Psoas muscle (tissue), 8 donors: ENCODE results near the gene XAB2. TPM values are rescaled to one million over a fixed set of nuclear protein-coding genes. Genes with fewer than 3 reads are reported as not detected.

Source experiments
- ATAC-seq, 4 donors: fragments of 200-7000 bp; cut with Tn5 transposase; one replicate each; pipeline ENCODE4 v1.9.1; 2020; ENCODE audit warnings: moderate library complexity in 3 of 4, mild to moderate bottlenecking in 2 of 4
- DNase-seq, 2 donors: peaks; one replicate each; pipeline ENCODE4 v3.0.0-alpha.2; 2020
- H3K27ac ChIP-seq: fragments of 200-600 bp; one replicate; pipeline ENCODE4 v1.8.0; 2022
- H3K27me3 ChIP-seq, 3 donors: fragments of 200-600 bp in 1 of 3; one replicate each; pipeline versions ENCODE4 v1.6.1 to v1.8.0; 2013 to 2022; ENCODE audit warnings: low read length in 2 of 3, mild to moderate bottlenecking in 2 of 3, moderate library complexity in 1 of 3; ENCODE audit not compliant: insufficient read depth in 3 of 3
- H3K36me3 ChIP-seq, 2 donors: fragments of 200-600 bp in 1 of 2; one replicate each; pipeline versions ENCODE4 v1.6.1 to v1.8.0; 2013 to 2022; ENCODE audit warnings: low read depth in 1 of 2, mild to moderate bottlenecking in 1 of 2, moderate library complexity in 1 of 2; ENCODE audit not compliant: insufficient read depth in 1 of 2
- H3K4me1 ChIP-seq: fragments of 200-600 bp; one replicate; pipeline ENCODE4 v1.8.0; 2022
- H3K4me3 ChIP-seq: fragments of 200-600 bp; one replicate; pipeline ENCODE4 v1.8.0; 2022; ENCODE audit warnings: mild to moderate bottlenecking
- H3K9me3 ChIP-seq: fragments of 200-600 bp; one replicate; pipeline ENCODE4 v1.8.0; 2022
- CTCF ChIP-seq: fragments of 200-600 bp; IDR thresholded peaks from one replicate; pipeline ENCODE4 v1.8.0; 2022; ENCODE audit warnings: antibody characterized with exemption
- WGBS, 3 donors: extraction: QIAGEN DNeasy Blood & Tissue Kit; methylation state at CpG; one replicate each; pipeline versions ENCODE4 v1.1.6 to v1.1.7; 2013; 5-methylcytosine and 5-hydroxymethylcytosine counted together
- intact Hi-C, 2 donors: fragments of 100-400 bp; cut with DNase I; formaldehyde crosslinking; loops; one replicate each; pipeline versions ENCODE4 v1.11.0 to v1.14.2; 2022
- polyA plus RNA-seq, 3 donors: library from polyadenylated mRNA; stranded (reverse); fragments of 200-250 nt; gene quantifications; one replicate each; pipeline ENCODE4 v1.2.3, GENCODE V29; 2013
- total RNA-seq, 4 donors: library from RNA; stranded (reverse); fragmentation: NEBNext Ultra II Directional in 2 of 4; extraction: Animal tissue kit (Norgen Biotek cat#: 25700) in 2 of 4; gene quantifications; one replicate each; pipeline versions ENCODE4 v1.2.1 to v1.2.4, GENCODE V29; 2021 to 2023
- donor health status: healthy with polysubstance abuse.
- donor health status: DM: no; HTN: no; CAD: no; lungs with moderate emphysema.
- donor health status: Bipolar disorder and iron deficiency.
- donor health status: healthy.
- donor health status: DM: yes; HTN: yes; CAD: no.
- donor health status: DM: no; HTN: no; CAD: no.
- donor health status: DM: no; HTN: no; CAD: no.
- donor health status: DM: yes; HTN: yes; CAD: no.

Gene XAB2
- total and polyA plus RNA-seq, 7 donors = 19.2 to 36.3 (median 24.1) TPM

- Histone ChIP-seq H3K27me3 (peaks cover 0 to 32% (median 13%) of the 10 kb centered on the region in 3 donors), H3K4me3 (no peak overlapping the region)
- ATAC-seq = no peak
These were observed 7.0 kb upstream of the XAB2 start for GRCh38 chr19:7636317-7636690.

GRCh38 chr19:7635670-7636069 is 6.3 kb upstream of the XAB2 start:
- no peak for DNase-seq

More at GRCh38 chr19:7636317-7636690, 7.0 kb upstream of the XAB2 start:
- no peaks in the 10 kb centered on the region for H3K4me1 ChIP-seq
- no peak for DNase-seq
- H3K9me3 ChIP-seq = no peaks in the 10 kb centered on the region
- intact Hi-C loops = no loop called here
- no peaks in the 10 kb centered on the region for H3K36me3 ChIP-seq
- no peak overlapping the region for H3K27ac ChIP-seq
- WGBS, 3 donors = 56 to 64% (median 56%) methylated on average over 16 of the region's 16 CpGs
- no peak for TF ChIP-seq CTCF

DNA sequence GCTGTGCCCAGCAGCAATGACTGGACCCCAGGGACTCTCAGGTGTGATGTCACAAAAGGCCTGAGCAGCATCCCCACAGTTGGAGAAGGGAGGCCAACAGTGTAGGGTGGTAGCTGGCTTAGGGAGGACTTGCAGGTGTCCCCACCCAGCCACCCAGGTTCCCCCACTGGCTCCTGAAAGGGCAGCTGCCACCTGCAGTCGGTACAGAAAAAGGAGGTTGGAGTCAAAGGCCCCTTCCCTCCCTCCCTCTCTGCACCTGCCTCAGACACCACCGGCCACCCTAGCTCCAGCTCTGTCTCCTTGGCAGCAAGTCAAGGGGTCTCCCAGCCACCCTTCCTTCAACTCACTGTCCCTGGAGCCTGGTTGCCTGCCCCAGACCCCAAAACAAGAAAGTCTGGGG is 4.4 kb upstream of the XAB2 start, which contains the start of gene PCP2:
Gene PCP2 (minus strand): TSS at position 22 of the 400 bp plus-strand sequence. CDS start 262 bp downstream, outside the sequence.
- ATAC-seq (no peak), DNase-seq (no peak)
- H3K27me3 ChIP-seq = peaks cover 0 to 25% (median 13%) of the 10 kb centered on the region in 3 donors
- 11 to 52% (median 32%) methylated on average over 1 to 2 of the region's 2 CpGs for WGBS, 3 donors
- H3K4me3 ChIP-seq = no peak within 1 kb of the TSS
- H3K36me3 ChIP-seq = no peaks in the 10 kb centered on the region
- intact Hi-C loops = no loop called here
- H3K27ac ChIP-seq = no peak within 1 kb of the TSS
- H3K4me1 ChIP-seq = peaks cover 10% of the 10 kb centered on the region
- TF ChIP-seq CTCF = no peak
- H3K9me3 ChIP-seq = no peaks in the 10 kb centered on the region

More at GRCh38 chr19:7635670-7636069, 6.3 kb upstream of the XAB2 start:
- Histone ChIP-seq H3K27me3 (peaks cover 0 to 32% (median 13%) of the 10 kb centered on the region in 3 donors), H3K9me3 (no peaks in the 10 kb centered on the region), H3K36me3 (no peaks in the 10 kb centered on the region), H3K4me1 (peaks cover 4% of the 10 kb centered on the region), H3K27ac (no peak overlapping the region), H3K4me3 (no peak overlapping the region)
- 41 to 53% (median 49%) methylated on average over 6 of the region's 6 CpGs for WGBS, 3 donors
- ATAC-seq = no peak
- no peak for TF ChIP-seq CTCF
- intact Hi-C loops = no loop called here

DNA sequence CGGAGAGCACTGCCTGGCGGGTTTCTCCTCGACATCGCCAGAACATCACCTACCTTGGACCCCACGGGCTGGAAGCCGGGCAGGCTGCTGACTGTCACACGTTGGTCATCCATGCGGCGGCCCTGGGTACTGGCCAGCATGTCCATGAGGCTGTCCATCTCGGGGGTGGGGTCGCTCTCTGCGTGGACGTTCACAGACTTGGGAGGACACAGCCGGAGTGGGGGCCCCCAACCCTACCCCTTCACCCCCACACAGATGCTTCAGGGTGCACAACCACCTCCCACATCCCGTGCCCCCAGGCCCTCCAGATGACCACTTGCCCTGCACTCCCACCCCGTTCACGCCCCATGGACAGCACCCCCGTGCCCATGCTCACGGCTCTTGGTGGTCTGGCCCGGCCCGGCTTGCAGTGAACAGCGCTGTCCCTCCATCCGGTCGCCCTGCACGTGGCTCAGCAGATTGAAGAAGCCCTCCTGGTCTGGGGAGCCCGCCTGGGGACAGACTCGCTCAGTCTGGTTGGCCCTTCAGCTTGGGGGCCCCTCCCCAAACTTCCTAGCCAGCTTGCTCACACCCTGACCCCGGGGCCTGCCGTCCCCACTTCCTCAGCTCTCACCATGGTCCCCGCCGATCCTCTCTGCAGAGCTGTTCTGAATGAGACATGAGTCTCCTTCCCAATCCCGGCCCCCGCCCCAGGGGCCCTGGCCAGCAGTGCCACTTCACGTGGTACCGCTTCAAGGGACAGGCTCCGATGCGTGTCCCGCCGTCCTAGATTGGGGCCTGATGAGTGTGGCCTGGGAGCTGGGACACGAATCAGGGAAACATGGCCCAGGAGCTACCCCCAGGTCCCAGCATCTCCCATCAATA is 3.2 kb upstream of the XAB2 start:
- 84 to 92% (median 85%) methylated on average over 35 to 40 of the region's 40 CpGs for WGBS, 3 donors
- no peak overlapping the region for H3K4me3 ChIP-seq
- H3K4me1 ChIP-seq = peaks cover 19% of the 10 kb centered on the region
- H3K9me3 ChIP-seq = no peaks in the 10 kb centered on the region
- ATAC-seq (no peak), DNase-seq (no peak)
- intact Hi-C loops = no loop called here
- H3K27me3 ChIP-seq = peaks cover 0 to 15% (median 10%) of the 10 kb centered on the region in 3 donors
- H3K27ac ChIP-seq = no peak overlapping the region
- no peak for TF ChIP-seq CTCF
- peaks cover 0 to 5% of the 10 kb centered on the region in 2 donors for H3K36me3 ChIP-seq
